HG03175 (cell line): ENCODE data around the gene CRYL1.

ENCODE experiments used
- ATAC-seq: cut with Tn5 transposase; IDR thresholded peaks from one replicate; pipeline ENCODE4 v1.9.1; 2021; ENCODE audit warnings: mild to moderate bottlenecking, moderate library complexity; ENCODE audit not compliant: unreplicated experiment

CRYL1 gene

GRCh38 chr13:20428666-20429644 lies 96.7 kb downstream of the CRYL1 start:
- no peak for ATAC-seq

- no peak for ATAC-seq
Observed at GRCh38 chr13:20426766-20427448, 98.8 kb downstream of the CRYL1 start.

- no peak for ATAC-seq
Observed at GRCh38 chr13:20425819-20426219, 99.8 kb downstream of the CRYL1 start.

GRCh38 chr13:20424949-20425348 lies 100.7 kb downstream of the CRYL1 start:
- no peak for ATAC-seq

- ATAC-seq, result no peak
Observed at GRCh38 chr13:20424559-20424852, 101.2 kb downstream of the CRYL1 start.

- ATAC-seq, result no peak
Observed at GRCh38 chr13:20422362-20422761, 103.3 kb downstream of the CRYL1 start.

GRCh38 chr13:20420938-20421337 lies 104.7 kb downstream of the CRYL1 start:
- ATAC-seq, result no peak

GRCh38 chr13:20418953-20419352 lies 106.7 kb downstream of the CRYL1 start:
- ATAC-seq, result no peak

- no peak for ATAC-seq
Observed at GRCh38 chr13:20416223-20416745, 109.4 kb downstream of the CRYL1 start.

- ATAC-seq, result no peak
Observed at GRCh38 chr13:20415694-20416107, 110.0 kb downstream of the CRYL1 start.

- ATAC-seq, result no peak
Observed at GRCh38 chr13:20415306-20415679, 110.4 kb downstream of the CRYL1 start.

- no peak for ATAC-seq
Observed at GRCh38 chr13:20414546-20415305, 110.9 kb downstream of the CRYL1 start.

GRCh38 chr13:20412691-20413355 lies 112.8 kb downstream of the CRYL1 start:
- ATAC-seq, result no peak

GRCh38 chr13:20411638-20412342 lies 113.9 kb downstream of the CRYL1 start:
- peak; percentile 94 for ATAC-seq

- ATAC-seq, result no peak
Observed at GRCh38 chr13:20410726-20411125, 114.9 kb downstream of the CRYL1 start.

- ATAC-seq, result no peak
Observed at GRCh38 chr13:20408181-20408580, 117.5 kb downstream of the CRYL1 start.

- no peak for ATAC-seq
Observed at GRCh38 chr13:20407759-20408158, 117.9 kb downstream of the CRYL1 start.

- no peak for ATAC-seq
Observed at GRCh38 chr13:20405691-20406090, 120.0 kb downstream of the CRYL1 start.

GRCh38 chr13:20404488-20405222 lies 121.0 kb downstream of the CRYL1 start:
- ATAC-seq, result no peak
